Non-pigmented ciliary epithelial cell (primary cell): Measurements from ENCODE around the gene NRSN2.
"Not testable (repeated sequence)": the region's sequence is repeated elsewhere in the genome, so short reads cannot be mapped to it uniquely, and the experiment has no call there.

Experiments used
- DNase-seq: peaks from one replicate; pipeline ENCODE4 v3.0.0-alpha.2; 2010; ENCODE audit warnings: low read depth

NRSN2 gene

GRCh38 chr20:375265-375889 lies 28.5 kb downstream of the NRSN2 start:
- DNase-seq = no peak

GRCh38 chr20:376089-376488 lies 29.2 kb downstream of the NRSN2 start:
- no peak for DNase-seq

GRCh38 chr20:376750-377149 lies 29.8 kb downstream of the NRSN2 start:
- no peak for DNase-seq

GRCh38 chr20:377578-377977 lies 30.7 kb downstream of the NRSN2 start:
- DNase-seq = not testable (repeated sequence)

- no peak for DNase-seq
Measured at GRCh38 chr20:378961-379336, 32.0 kb downstream of the NRSN2 start.

- DNase-seq = no peak
Measured at GRCh38 chr20:380763-381580, 34.1 kb downstream of the NRSN2 start.

GRCh38 chr20:381581-382290 lies 34.8 kb downstream of the NRSN2 start:
- no peak for DNase-seq

GRCh38 chr20:382291-383115 lies 35.6 kb downstream of the NRSN2 start:
- no peak for DNase-seq

GRCh38 chr20:383889-384288 lies 37.0 kb downstream of the NRSN2 start:
- no peak for DNase-seq

- no peak for DNase-seq
Measured at GRCh38 chr20:384723-385122, 37.8 kb downstream of the NRSN2 start.

- DNase-seq = no peak
Measured at GRCh38 chr20:385448-385847, 38.5 kb downstream of the NRSN2 start.

GRCh38 chr20:386634-387033 lies 39.7 kb downstream of the NRSN2 start:
- not testable (repeated sequence) for DNase-seq

- DNase-seq = no peak
Measured at GRCh38 chr20:387520-387919, 40.6 kb downstream of the NRSN2 start.

GRCh38 chr20:388034-388994 lies 41.4 kb downstream of the NRSN2 start:
- no peak for DNase-seq

GRCh38 chr20:389220-389619 lies 42.3 kb downstream of the NRSN2 start:
- DNase-seq = no peak

GRCh38 chr20:391041-391711 lies 44.3 kb downstream of the NRSN2 start:
- DNase-seq = no peak

GRCh38 chr20:393296-393695 lies 46.4 kb downstream of the NRSN2 start:
- not testable (repeated sequence) for DNase-seq

- no peak for DNase-seq
Measured at GRCh38 chr20:396252-396618, 49.3 kb downstream of the NRSN2 start.

GRCh38 chr20:396619-397431 lies 49.9 kb downstream of the NRSN2 start:
- no peak for DNase-seq
